Dermis blood vessel endothelial cell (primary cell): ENCODE data around the gene MFF. TPM values are rescaled to one million over a fixed set of nuclear protein-coding genes. Genes with fewer than 3 reads are reported as not detected.

Experiments
- total RNA-seq: library from RNA; depleted of rRNA; stranded (reverse); fragments of >200 nt; gene quantifications from 2 replicates; pipeline ENCODE4 v1.2.3, GENCODE V29; 2014

Gene MFF
- total RNA-seq, 1 donor from 2014 or later, result 54.8 TPM

Other genes with a start within 250 kb of the MFF start
- gene COL4A4, start 161.0 kb upstream of the MFF start, total RNA-seq, result 0.05 and 0.17 TPM in 2 replicates
- gene COL4A3, start 160.6 kb upstream of the MFF start, total RNA-seq, result under 0.01 TPM in 2 replicates
- not detected in 2 replicates for gene TM4SF20, start 54.1 kb downstream of the MFF start, total RNA-seq
- gene SCYGR1, start 62.7 kb downstream of the MFF start, total RNA-seq, result not detected in 2 replicates
- 45.9 and 74.0 TPM in 2 replicates for gene AGFG1, start 146.9 kb downstream of the MFF start, total RNA-seq